Uterus (tissue), 4 donors: Measurements from ENCODE around the gene UBIAD1. TPM values are rescaled to one million over a fixed set of nuclear protein-coding genes. Genes with fewer than 3 reads are reported as not detected.

ENCODE experiments used
- DNase-seq, 2 donors: peaks; one replicate each; pipeline ENCODE4 v3.0.0-alpha.2; 2019 to 2020
- H3K27ac ChIP-seq, 2 donors: fragments of 200-600 bp; sonication (generic); 1 replicate in 1 of 2; 2 replicates in 1 of 2; pipeline ENCODE4 v1.5.1; 2016 to 2018
- H3K27me3 ChIP-seq, 2 donors: fragments of 200-600 bp; sonication (generic); one replicate each; pipeline ENCODE4 v1.5.1; 2018 to 2019; ENCODE audit warnings: control low read depth in 1 of 2
- H3K36me3 ChIP-seq, 2 donors: fragments of 200-600 bp; sonication (generic); one replicate each; pipeline ENCODE4 v1.5.1; 2019; ENCODE audit warnings: control low read depth in 1 of 2
- H3K4me1 ChIP-seq, 2 donors: fragments of 200-600 bp; sonication (generic); one replicate each; pipeline ENCODE4 v1.5.1; 2018 to 2019; ENCODE audit warnings: control low read depth in 1 of 2
- H3K4me3 ChIP-seq, 2 donors: fragments of 200-600 bp; sonication (generic); 1 replicate in 1 of 2; 2 replicates in 1 of 2; pipeline ENCODE4 v1.5.1; 2018 to 2019; ENCODE audit warnings: mild to moderate bottlenecking in 1 of 2
- H3K9me3 ChIP-seq, 2 donors: fragments of 200-600 bp; sonication (generic); one replicate each; pipeline ENCODE4 v1.5.1; 2019; ENCODE audit warnings: control low read depth in 1 of 2
- CTCF ChIP-seq, 4 experiments: fragments of 200-600 bp in 2 of 4; fragments of 450-650 bp in 2 of 4; sonication (generic) in 2 of 4; IDR thresholded peaks; one replicate each; pipeline ENCODE4 v1.5.1; 2016 to 2019; ENCODE audit warnings: antibody characterized with exemption in 4 of 4, mild to moderate bottlenecking in 2 of 4, moderate library complexity in 1 of 4
- POLR2A ChIP-seq, 2 donors: fragments of 450-650 bp; IDR thresholded peaks; one replicate each; pipeline ENCODE4 v1.6.1; 2016; ENCODE audit warnings: antibody characterized with exemption in 2 of 2, mild to moderate bottlenecking in 1 of 2, moderate library complexity in 1 of 2
- intact Hi-C: fragments of 100-400 bp; cut with DNase I; formaldehyde crosslinking; loops from one replicate; pipeline ENCODE4 v1.15.1; 2023; ENCODE audit warnings: low total_unique reads
- total RNA-seq, 4 donors: library from RNA; depleted of rRNA in 3 of 4; stranded (reverse); fragments of >200 nt in 3 of 4; gene quantifications; one replicate each; pipeline versions ENCODE4 v1.1.0 to v1.2.4, GENCODE V29; 2014 to 2023
- donor health status: DM: yes; HTN: yes; CAD: no.

Gene UBIAD1
- total RNA-seq, 4 donors from 2014 or later, result 1.2 to 21.2 (median 7.4) TPM

GRCh38 chr1:11311816-11312755 lies 39.1 kb downstream of the UBIAD1 start:
- H3K4me3 ChIP-seq, result no peak overlapping the region
- no peak for DNase-seq
- intact Hi-C loops, result no loop called here

GRCh38 chr1:11314959-11315358 lies 42.0 kb downstream of the UBIAD1 start:
- Histone ChIP-seq H3K36me3 (no peaks in the 10 kb centered on the region), H3K27me3 (no peaks in the 10 kb centered on the region), H3K27ac (peak overlapping the region in 1 of 2 donors; percentile 12), H3K4me3 (no peak overlapping the region), H3K9me3 (no peaks in the 10 kb centered on the region), H3K4me1 (no peaks in the 10 kb centered on the region)
- intact Hi-C loops, result no loop called here
- no peak for TF ChIP-seq POLR2A (IDR thresholded peaks at IDR 0.05)
- TF ChIP-seq CTCF (IDR thresholded peaks at IDR 0.05), result no peak
- DNase-seq, result peak; percentile 27 to 57

More at GRCh38 chr1:11311816-11312755, 39.1 kb downstream of the UBIAD1 start:
- no peak for TF ChIP-seq CTCF (IDR thresholded peaks at IDR 0.05)
- no peak for TF ChIP-seq POLR2A (IDR thresholded peaks at IDR 0.05)
- no peak overlapping the region for H3K27ac ChIP-seq
- no peaks in the 10 kb centered on the region for H3K36me3 ChIP-seq
- H3K4me1 ChIP-seq, result no peaks in the 10 kb centered on the region
- no peaks in the 10 kb centered on the region for H3K9me3 ChIP-seq
- no peaks in the 10 kb centered on the region for H3K27me3 ChIP-seq

GRCh38 chr1:11316701-11317100 lies 43.7 kb downstream of the UBIAD1 start:
- H3K4me3 ChIP-seq, result no peak overlapping the region
- no peak for DNase-seq
- TF ChIP-seq CTCF (IDR thresholded peaks at IDR 0.05) (no peak), POLR2A (IDR thresholded peaks at IDR 0.05) (no peak)
- H3K36me3 ChIP-seq, result no peaks in the 10 kb centered on the region
- H3K4me1 ChIP-seq, result no peaks in the 10 kb centered on the region
- no peak overlapping the region for H3K27ac ChIP-seq
- intact Hi-C loops, result no loop called here
- H3K27me3 ChIP-seq, result no peaks in the 10 kb centered on the region
- no peaks in the 10 kb centered on the region for H3K9me3 ChIP-seq

- Histone ChIP-seq H3K27me3 (no peaks in the 10 kb centered on the region), H3K36me3 (no peaks in the 10 kb centered on the region), H3K27ac (no peak overlapping the region), H3K4me1 (no peaks in the 10 kb centered on the region), H3K4me3 (no peak overlapping the region), H3K9me3 (no peaks in the 10 kb centered on the region)
- DNase-seq, result no peak
- TF ChIP-seq POLR2A (IDR thresholded peaks at IDR 0.05) (no peak), CTCF (IDR thresholded peaks at IDR 0.05) (no peak)
- intact Hi-C loops, result no loop called here
Observed at GRCh38 chr1:11318982-11319381, 46.0 kb downstream of the UBIAD1 start.

- intact Hi-C loops, result no loop called here
- no peaks in the 10 kb centered on the region for H3K4me1 ChIP-seq
- no peaks in the 10 kb centered on the region for H3K9me3 ChIP-seq
- no peak for TF ChIP-seq POLR2A (IDR thresholded peaks at IDR 0.05)
- no peak for TF ChIP-seq CTCF (IDR thresholded peaks at IDR 0.05)
- H3K27me3 ChIP-seq, result no peaks in the 10 kb centered on the region
- no peak overlapping the region for H3K4me3 ChIP-seq
- DNase-seq, result no peak
- no peak overlapping the region for H3K27ac ChIP-seq
- H3K36me3 ChIP-seq, result no peaks in the 10 kb centered on the region
Observed at GRCh38 chr1:11320153-11320936, 47.3 kb downstream of the UBIAD1 start.
